Activated effector memory CD4-positive, alpha-beta T cell treated with anti-CD3 and anti-CD28 coated beads, Interleukin-2, amount 50 U/mL, for 16 hours (primary cell): ENCODE measurements around the gene SLITRK3.
"Not testable (repeated sequence)": the region's sequence is repeated elsewhere in the genome, so short reads cannot be mapped to it uniquely, and the experiment has no call there.

Experiments used
- DNase-seq: peaks from one replicate; pipeline ENCODE4 v3.0.0-alpha.2; 2020

SLITRK3 gene

DNA sequence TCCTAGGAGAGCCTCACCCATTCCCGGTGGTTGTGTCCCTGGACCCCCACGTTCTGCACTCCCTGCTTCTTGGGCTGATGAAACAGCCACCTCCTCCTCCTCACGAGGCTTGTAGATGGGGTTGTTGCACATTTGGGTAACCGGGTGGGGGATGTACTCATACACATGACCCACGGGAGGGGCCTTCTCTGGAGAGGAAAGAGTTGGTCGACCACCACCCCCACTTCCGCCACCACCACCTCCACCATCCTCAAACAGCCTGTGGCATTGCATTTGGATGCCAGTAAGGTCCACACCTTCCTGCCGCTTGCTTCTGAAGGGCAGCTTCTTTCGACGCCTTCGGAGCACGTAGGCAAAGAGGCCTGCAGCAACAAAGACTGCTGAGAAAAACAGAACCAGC is 7.7 kb downstream of the SLITRK3 start:
- no peak for DNase-seq

GRCh38 chr3:165185707-165186327 is 10.4 kb downstream of the SLITRK3 start:
- no peak for DNase-seq

DNA sequence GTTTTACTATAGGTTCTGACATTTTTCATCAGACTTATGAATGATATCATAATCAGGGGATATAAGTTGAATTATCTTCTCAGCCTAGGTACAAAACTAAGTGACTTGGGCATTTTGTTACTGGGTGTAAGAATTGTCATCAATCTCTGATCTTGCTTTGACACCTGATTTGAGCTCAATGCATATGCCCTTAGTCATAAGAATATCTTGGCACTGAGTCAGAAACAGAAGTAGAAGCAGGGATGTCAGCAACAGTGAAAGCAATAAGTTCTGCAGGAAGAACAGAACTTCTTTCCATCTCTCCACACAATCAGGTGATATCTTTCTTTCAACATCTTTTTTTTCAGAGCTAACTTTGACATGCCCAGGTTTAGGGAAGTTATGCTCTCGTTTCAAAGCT is 14.6 kb downstream of the SLITRK3 start:
- DNase-seq: no peak

GRCh38 chr3:165170236-165170635 is 25.9 kb downstream of the SLITRK3 start:
- DNase-seq: no peak

DNA sequence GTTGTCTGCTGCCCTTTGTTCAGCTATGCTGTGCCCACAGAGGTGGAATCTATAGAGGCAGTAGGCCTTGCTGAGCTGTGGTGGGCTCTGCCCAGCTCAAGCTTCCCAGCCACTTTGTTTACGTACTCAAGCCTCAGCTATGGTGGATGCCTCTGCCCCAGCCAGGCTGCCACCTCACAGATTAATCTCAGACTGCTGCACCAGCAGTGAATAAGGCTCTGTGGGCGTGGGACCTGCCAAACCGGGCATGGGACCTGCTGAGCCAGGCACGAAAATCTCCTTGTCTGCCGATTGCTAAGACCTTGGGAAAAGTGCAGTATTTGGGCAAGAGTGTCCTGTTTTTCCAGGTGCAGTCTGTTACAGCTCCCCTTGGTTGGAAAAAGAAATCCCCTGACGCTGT is 26.8 kb downstream of the SLITRK3 start:
- no peak for DNase-seq

DNA sequence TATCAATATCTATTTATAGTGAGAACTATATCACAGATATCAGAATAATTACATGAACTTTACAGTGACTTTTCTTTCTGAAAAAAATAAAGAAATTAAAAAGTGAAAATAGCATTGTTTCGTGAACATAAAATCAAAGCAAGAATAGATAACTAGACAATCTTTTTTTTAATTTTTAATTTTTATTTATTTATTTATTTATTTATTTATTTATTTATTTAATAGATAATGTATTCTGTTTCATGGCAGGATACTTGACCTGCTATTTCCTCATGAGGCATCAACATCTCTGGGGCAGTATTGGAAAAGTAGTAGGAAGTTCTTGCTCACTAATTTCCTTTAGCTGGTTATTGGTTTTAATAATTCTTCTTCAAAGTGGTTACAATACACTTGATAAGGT is 33.3 kb downstream of the SLITRK3 start:
- DNase-seq: no peak

DNA sequence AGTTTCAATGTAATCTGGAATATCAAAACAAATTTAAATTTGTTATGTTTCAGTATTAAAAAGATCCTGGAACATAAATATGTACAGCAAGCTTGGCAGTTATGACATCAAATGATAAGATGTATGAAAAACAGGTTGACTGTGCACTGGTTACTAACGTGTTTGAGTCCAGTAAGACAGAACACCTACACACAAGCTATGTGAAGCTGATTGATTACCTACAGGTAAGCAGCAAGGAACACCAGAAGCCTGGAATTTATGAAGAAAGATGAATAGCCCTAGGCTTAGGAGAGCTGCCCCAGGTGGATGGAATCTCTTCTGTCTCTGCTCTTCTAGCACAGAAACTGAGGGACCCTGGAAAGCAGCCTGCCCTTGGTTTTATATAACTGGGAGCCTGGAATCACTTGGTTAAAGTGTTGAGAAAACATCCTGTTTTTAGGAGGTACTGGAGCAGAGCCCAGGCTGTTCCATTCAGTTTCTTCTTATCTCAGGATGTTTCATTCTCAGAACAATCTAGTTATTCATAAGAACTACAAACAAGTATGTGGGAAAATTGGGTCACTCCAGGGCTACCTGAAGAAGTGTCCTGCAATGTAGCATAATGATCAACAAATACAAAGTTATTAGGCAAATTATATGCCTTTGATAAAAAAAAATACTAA is 36.3 kb downstream of the SLITRK3 start:
- no peak for DNase-seq

DNA sequence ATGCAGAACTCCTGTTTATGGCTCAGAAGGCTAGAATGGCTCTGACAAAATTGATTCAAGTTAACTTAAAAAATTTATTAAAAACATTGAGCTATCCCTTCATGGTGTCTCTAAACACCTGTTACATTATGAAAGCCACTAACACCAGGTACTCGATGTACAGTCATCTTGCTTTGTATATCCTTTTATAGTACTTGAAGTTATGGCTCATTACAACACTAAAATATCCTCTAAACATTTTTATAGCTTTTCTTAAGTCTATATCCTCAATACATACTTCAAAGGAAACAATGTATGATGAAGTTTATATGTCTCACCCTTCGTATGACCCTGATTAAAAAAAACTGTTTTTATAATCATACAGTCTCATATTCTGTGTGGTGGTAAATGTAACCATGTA is 38.2 kb downstream of the SLITRK3 start:
- DNase-seq: no peak

DNA sequence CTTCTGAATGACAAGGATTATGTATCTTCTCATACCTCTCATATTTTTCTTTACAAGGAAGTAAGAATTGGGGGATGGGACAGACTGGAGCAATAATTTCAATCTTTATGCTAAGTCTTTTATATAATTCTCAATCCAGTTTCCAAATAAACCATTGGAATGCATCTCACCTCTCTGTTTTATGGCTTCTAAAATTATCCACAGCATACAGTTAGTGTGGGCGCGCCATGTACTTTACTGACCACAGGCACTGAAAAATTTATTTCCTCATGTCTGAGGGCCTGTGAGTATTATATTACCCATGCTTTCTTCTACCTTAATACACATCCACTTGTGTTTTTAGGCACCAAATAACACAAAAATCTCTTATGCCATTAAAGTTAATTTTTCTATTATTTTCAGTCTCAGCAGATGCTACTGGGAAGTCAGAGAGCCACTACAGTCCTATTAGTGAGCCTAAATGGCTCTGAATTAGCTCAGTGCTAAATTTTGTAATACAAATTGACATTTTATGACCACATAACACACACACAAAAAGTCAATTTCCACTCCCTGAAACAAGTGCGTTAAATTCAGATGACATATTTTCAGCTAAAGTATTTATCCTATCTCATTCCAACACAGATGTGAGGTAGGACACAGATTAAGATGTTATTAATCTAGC is 39.3 kb downstream of the SLITRK3 start:
- no peak for DNase-seq

- DNase-seq: no peak
Observed at GRCh38 chr3:165148876-165149441, 47.2 kb downstream of the SLITRK3 start.

DNA sequence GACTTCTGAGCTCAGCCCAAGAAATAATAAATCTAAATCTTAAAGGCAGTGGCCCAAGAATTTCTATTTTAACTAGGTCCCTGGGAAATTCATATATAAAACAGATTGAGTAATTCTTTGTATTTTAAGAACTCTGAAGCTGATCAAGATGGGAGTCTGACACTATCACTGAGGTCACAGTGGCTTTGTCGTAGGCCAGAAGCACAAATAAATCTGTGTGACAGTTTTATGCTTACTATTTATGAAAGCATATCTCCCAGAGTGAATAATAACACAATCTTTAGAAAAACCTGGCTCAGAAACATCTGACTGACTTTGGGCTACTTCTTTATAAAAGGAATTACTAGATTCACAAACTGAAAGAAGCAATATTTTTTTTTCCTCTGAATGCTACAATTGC is 51.9 kb downstream of the SLITRK3 start:
- DNase-seq: no peak

DNA sequence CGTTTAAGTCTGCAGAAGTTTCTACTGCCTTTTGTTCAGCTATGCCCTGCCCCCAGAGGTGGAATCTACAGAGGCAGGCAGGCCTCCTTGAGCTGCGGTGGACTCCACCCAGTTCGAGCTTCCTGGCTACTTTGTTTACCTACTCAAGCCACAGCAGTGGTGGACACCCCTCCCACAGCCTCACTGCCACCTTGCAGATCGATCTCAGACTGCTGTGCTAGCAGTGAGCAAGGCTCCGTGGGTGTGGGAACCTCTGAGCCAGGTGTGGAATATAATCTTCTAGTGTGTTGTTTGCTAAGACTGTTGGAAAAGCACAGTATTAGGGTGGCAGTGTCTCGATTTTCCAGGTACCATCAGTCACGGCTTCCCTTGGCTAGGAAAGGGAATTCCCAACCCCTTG is 56.3 kb downstream of the SLITRK3 start:
- not testable (repeated sequence) for DNase-seq
